ENCODE measurements around the gene SCUBE2.

The SCUBE2 gene

DNA sequence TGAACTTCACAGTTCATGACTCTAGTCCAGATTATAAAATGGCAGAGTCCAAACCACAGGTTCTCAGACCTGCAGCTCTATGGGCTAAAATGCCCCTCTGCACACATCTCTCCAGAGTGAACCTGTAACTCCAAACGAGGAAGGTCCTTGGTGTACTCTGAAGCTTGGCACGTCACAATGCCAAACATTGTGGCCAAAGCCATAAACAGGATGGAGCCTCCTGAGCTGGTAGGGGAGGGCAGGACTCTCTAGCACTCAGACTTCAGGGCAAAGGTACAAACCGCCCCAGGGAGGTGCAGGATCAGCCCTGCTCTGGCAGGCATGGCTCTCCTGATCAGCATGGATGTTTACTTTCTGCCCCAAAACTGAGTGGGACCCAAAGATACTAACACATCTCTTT lies 2.3 kb downstream of the SCUBE2 start:
- in situ Hi-C loops (cut with HindIII; ENCODE audit: low sequenced_read_pairs), result no loop called here
- no peak overlapping the region for H3K4me3 ChIP-seq (ENCODE audit: low read depth, low read length)
- no peak for DNase-seq (ENCODE audit: low read depth, low spot score)
- TF ChIP-seq, protein P1, sequence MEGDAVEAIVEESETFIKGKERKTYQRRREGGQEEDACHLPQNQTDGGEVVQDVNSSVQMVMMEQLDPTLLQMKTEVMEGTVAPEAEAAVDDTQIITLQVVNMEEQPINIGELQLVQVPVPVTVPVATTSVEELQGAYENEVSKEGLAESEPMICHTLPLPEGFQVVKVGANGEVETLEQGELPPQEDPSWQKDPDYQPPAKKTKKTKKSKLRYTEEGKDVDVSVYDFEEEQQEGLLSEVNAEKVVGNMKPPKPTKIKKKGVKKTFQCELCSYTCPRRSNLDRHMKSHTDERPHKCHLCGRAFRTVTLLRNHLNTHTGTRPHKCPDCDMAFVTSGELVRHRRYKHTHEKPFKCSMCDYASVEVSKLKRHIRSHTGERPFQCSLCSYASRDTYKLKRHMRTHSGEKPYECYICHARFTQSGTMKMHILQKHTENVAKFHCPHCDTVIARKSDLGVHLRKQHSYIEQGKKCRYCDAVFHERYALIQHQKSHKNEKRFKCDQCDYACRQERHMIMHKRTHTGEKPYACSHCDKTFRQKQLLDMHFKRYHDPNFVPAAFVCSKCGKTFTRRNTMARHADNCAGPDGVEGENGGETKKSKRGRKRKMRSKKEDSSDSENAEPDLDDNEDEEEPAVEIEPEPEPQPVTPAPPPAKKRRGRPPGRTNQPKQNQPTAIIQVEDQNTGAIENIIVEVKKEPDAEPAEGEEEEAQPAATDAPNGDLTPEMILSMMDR (IDR thresholded peaks at IDR 0.05; ENCODE audit: low read depth, low read length), result no peak

DNA sequence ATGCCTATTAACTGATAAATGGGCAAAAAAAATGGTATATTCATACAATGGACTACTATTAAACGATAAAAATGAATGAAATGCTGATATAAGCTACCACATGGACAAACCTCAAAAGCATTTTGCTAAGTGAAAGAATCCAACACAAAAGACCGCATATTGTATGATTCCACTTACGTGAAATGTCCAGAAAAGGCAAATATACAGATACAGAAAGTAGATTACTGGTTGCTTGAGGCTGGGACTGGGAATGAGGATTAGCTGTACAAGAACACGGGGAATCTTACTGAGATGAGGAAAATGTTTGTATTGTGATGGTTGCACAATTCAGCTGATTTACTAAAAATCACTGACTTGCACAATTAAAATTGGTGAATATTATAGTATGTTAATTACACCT lies 8.8 kb downstream of the SCUBE2 start:
- no peak overlapping the region for H3K4me3 ChIP-seq (ENCODE audit: low read depth, low read length)
- TF ChIP-seq, protein P1 (IDR thresholded peaks at IDR 0.05; ENCODE audit: low read depth, low read length), result no peak
- in situ Hi-C loops (cut with HindIII; ENCODE audit: low sequenced_read_pairs), result no loop called here
- DNase-seq (ENCODE audit: low read depth, low spot score), result no peak

GRCh38 chr11:9081153-9081552 lies 10.2 kb downstream of the SCUBE2 start:
- in situ Hi-C loops (cut with HindIII; ENCODE audit: low sequenced_read_pairs), result no loop called here
- no peak overlapping the region for H3K4me3 ChIP-seq (ENCODE audit: low read depth, low read length)
- no peak for DNase-seq (ENCODE audit: low read depth, low spot score)
- TF ChIP-seq, protein P1 (IDR thresholded peaks at IDR 0.05; ENCODE audit: low read depth, low read length), result no peak

DNA sequence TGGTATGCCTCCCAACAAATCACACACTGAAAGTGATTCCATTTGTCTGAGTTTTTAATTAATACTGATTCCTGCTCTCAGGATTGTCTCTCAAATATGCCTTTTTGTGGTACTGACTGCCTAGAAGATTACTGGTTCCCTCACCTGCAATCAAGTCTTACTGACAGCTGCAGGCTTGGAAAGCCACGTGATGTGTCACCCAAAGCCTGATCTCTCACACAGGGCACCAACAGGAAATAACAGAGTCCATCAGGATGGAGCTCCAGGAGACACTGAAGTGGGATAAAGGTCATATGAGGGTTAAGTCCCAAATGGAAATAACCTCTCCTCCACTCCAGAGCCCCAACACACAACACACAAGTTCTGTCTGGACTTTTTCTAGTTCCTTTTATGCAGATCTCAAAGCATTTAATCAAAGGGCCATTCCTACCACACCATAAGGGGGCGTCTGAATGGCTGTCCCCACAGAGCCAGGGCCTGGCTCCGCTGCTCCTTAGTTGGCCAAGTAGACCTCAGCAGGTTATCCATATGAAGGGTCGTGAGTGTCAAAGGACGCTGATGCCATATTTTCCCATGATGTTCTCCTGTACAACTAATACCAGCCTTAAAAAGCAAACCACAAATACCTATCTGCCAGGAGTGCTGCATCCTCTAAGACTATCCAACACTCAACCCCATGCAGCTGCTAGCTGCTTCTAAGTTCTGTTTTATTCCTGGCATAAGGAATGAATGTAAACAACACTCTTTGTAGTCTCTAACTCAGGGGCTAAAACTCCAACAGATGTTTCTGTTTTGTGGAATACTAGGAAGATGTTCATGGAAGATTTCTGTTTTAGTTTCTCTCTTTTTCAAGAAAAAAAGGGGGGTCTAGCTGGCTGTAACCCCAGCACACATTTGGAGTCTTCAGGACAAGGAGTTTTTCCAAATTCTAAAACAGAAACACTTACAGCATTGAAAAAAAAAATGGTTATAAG lies 13.0 kb downstream of the SCUBE2 start:
- in situ Hi-C loops (cut with HindIII; ENCODE audit: low sequenced_read_pairs), result no loop called here
- TF ChIP-seq, protein P1 (IDR thresholded peaks at IDR 0.05; ENCODE audit: low read depth, low read length), result no peak
- DNase-seq (ENCODE audit: low read depth, low spot score), result no peak
- H3K4me3 ChIP-seq (ENCODE audit: low read depth, low read length), result no peak overlapping the region

GRCh38 chr11:9077164-9077563 lies 14.2 kb downstream of the SCUBE2 start:
- DNase-seq (ENCODE audit: low read depth, low spot score), result no peak
- TF ChIP-seq, protein P1 (IDR thresholded peaks at IDR 0.05; ENCODE audit: low read depth, low read length), result no peak
- in situ Hi-C loops (cut with HindIII; ENCODE audit: low sequenced_read_pairs), result no loop called here
- H3K4me3 ChIP-seq (ENCODE audit: low read depth, low read length), result no peak overlapping the region

- TF ChIP-seq, protein P1 (IDR thresholded peaks at IDR 0.05; ENCODE audit: low read depth, low read length), result no peak
- in situ Hi-C loops (cut with HindIII; ENCODE audit: low sequenced_read_pairs), result no loop called here
- no peak for DNase-seq (ENCODE audit: low read depth, low spot score)
- H3K4me3 ChIP-seq (ENCODE audit: low read depth, low read length), result no peak overlapping the region
Observed at GRCh38 chr11:9076661-9077060, 14.7 kb downstream of the SCUBE2 start.

Measured in astrocyte of the spinal cord (primary cell).